Activated CD8-positive, alpha-beta memory T cell treated with anti-CD3 and anti-CD28 coated beads, Interleukin-2, amount 50 U/mL, for 4 hours (primary cell): Measurements from ENCODE around the gene NEMP1.
A peak's percentile ranks its signal among the peaks of the same experiment; 100 is the strongest.
"Not testable (repeated sequence)": the region's sequence is repeated elsewhere in the genome, so short reads cannot be mapped to it uniquely, and the experiment has no call there.

ENCODE experiments used
- DNase-seq: peaks from one replicate; pipeline ENCODE4 v3.0.0-alpha.2; 2020

The NEMP1 gene

DNA sequence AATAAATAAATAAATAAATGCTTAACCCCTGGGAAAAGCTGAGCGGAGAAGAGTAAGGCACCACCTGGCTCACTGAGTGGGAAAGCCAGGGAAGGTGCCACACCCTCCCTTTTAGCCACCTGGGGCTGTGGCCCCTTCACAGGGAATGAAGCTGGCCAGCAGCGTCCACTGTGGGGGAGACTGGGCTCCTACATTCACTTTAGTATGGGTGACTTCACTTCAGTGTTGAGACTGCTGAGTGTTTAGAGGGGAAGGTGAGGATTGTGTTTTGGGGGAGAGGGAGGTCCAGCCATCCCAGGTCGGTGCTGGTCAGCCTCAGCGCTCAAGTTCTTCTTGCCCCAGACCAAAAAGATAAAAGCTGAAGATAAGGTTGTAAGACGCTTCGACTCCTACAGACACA is 11.9 kb upstream of the NEMP1 start:
- no peak for DNase-seq

DNA sequence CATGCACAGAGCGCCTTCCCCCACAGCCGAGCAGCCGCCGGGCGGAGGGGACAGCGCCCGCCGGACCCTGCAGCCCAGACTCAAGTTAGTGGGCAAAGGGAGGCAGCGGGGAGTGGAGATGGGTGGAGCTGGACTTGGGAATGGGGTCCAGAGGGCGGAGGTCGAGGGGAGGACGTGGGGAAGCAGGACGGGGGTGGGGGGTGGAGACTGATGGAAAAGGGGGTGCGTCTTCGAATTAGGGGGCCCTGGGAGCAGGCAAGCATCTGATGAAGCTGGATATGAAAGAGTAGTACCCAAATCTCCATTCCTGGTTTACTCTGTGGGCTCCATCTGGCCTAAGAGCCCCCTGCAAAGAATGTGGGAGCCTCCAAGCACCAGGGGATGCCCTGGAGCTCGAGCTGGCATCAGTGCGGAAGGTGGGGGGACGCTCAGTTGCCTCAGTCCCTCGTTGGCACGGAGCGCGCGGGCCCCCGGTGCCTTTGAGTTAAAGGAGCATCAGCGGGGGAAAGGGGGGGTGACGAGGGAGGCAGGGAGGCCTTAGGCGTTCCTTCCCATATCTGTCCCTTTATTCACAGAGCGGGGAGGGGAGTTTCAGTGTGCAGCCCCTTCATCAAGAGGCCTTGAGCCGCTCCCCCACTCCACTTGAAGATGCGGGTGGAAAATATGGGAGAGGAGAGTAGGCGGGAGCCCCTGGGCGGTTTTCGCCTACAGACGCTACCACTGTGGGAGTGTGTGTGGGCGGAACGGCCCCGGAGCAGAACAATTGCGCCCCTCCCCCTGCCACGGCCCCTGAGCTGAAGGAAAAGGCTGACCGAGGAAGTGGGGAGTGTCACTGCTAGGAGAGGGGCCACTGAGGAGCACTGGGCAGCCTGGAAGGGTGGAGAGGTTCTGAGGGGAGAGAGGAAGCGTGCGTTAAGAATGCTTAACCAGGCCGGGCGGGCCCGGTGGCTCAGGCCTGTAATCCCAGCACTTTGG is 11.0 kb upstream of the NEMP1 start:
- DNase-seq: peak; percentile 67

DNA sequence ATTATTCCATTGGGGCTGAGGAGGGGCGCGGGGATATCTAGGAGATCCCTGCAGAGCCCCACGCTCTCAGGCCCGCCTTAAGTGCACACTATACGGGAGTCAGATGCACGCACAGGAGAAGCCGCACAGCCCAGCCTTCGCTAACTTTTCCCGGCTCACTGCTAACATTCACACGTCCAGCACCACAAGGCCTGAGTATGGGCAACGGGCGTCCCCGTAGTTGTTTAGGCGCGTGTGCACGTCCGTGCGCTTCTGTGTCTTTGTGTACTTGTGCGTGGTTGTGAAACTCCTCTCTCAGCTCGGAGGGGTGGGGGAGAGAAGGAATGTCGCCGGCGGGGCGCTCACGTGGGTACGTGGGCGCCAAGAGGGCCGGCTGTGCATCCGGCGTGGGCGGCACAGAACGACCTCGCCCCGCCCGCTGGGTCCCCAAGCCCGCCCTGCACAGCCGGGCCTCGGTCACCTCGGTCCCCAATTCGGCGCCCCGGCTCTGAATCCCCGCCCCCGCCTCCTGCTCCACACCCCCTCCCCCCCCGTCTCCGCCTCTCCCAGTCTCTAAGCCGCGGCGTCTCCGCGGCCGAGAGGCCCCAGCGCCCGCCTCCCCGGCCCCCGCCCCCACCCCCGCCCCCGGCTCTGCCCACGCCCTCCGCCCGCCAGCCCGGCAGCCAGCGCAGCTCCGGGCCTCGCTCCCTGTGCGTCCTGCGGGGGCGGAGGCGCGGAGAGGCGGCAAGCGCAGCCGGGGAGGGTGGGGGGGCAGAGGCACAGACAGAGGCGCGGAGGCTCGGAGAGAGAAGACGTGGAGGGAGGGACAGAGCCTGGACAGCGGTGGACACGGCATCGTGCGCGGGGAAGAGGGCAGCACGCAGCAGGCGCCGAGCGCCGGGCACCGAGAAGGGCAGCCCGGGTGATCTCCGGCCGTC is 10.0 kb upstream of the NEMP1 start, which contains the start of gene NAB2:
TSS of gene NAB2 (plus strand) at position 761 of the 917 bp plus-strand sequence. CDS start 158 bp downstream, outside the sequence.
- DNase-seq: peak; percentile 92

DNA sequence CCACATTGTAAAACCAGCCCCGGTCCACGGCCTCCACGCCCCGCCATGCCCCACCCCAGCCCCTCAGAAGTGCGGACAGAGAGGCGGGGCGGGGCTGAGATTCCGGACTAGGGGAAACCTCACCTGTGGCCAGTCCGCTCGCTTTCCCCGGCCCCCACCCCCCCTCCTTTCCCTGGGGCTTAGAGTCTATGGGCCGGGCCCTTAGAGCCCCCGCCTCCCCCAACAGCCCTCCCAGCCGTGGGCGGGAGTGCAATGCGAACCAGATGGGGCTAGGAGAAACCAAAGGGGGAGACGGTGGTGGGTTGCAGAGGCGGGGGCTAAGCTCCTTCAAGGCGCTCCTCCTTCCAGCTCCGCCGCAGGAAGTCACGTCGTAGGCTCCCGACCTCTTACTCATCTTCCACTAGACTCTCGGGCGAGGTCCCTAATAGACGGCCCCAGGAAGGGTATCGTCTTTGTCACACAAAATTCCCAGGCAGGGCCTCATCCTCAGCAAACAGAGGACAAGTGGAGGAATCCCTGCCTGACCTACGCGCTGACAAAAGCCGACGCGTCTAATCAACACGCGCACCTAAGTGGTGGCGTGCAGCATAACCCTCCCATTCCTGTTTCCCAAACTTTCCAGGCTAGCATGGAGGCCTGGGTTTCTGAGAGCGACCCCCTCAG is 9.2 kb upstream of the NEMP1 start:
- DNase-seq: peak; percentile 89

DNA sequence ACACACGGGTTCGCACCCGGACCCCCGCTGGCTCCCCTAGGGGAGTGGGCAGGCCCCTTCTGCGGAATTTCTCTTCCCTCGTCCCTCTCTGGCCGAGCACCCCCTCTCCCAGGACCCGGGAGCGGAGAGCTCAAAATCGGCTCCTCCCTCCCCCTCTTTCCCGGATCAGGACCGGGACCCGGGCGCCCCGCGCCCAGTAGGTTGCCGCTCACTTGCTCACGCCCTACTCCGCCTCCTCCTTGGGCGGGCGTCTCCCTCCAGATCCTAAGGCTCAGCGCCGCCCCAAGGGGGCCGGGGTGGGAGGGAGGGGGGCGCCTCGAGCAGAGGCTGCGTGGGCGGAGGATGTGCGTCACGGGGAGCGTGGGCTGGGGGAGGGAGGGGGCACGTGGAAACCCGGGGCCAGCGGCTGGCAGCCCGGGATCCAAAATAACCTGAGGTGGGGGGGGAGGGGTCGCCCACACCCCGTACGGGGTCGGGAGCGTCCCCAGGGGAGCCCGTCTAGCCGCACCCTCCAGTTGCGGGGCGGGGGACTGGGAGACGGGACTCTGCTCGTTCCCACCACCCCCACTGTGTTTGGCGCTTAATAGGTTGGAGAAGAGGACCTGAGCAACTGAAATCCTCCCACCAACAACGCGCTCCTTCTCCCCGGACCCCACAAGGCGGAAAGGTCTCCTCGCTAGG is 8.6 kb upstream of the NEMP1 start:
- DNase-seq: peak; percentile 98

DNA sequence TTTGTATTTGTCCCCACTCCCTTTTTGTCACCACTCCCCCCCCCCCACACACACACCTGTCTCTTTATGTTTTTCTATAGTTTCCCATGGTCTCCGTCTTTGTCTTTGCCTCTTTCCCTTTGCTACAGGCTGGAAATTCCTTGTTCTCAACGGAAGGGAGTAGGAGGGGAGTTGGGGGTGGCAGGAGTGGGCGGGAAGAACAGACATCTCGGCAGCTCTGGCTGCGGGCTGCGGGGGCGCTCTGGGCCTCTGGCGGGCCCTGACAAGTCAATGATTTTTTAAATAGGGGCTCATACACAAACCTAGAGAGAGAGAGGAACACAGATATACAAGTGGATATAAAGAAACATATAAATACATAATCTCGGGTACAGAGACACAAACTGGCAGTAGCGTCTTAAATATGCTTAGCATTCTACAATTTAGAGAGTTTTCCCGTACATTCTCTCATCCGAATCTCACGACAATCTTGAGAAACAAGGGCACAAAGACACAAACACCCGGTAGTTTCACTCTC is 8.0 kb upstream of the NEMP1 start:
- peak; percentile 74 for DNase-seq

DNA sequence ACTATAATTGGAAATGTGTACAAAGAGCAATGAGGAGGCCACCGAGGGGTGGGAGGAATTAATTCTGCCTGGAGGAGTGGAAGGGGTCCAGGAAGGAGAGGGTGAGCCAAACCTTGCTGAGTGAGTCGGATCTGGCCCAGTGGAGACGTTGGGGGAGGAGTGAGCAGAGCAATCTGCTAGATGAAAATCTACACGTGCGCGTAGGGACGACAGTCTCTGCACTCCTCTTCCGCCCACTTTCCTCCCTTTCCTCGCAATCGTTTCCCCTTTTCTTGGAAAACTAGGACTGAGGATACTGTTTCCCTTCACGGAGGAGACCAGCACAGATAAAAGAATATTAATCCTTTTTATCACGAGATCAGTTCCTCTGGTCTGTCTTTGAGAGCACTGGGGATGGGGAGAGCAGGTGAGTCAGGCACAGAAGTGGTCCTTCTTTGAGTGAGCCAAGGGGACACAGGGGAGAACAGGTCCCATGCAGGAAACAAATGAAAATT is 7.5 kb upstream of the NEMP1 start:
- DNase-seq: no peak

DNA sequence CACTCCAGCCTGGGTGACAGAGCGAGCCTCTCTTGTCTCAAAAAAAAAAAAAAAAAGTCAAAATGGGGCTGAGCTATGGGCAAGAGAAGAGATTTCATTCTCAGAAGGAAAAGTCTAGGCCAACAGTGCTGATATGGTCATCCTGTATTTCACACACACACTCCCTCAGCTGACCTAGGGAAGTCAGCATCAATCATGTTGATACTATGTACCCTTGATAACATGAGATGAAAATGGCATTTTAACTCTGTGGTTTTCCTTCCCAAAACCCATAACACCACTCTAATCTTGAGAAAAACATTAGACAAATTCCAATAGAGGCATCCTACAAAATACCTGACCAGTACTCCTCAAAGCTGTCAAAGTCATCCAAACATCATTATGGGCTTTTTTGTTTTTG is 2.3 kb upstream of the NEMP1 start:
- DNase-seq: no peak

DNA sequence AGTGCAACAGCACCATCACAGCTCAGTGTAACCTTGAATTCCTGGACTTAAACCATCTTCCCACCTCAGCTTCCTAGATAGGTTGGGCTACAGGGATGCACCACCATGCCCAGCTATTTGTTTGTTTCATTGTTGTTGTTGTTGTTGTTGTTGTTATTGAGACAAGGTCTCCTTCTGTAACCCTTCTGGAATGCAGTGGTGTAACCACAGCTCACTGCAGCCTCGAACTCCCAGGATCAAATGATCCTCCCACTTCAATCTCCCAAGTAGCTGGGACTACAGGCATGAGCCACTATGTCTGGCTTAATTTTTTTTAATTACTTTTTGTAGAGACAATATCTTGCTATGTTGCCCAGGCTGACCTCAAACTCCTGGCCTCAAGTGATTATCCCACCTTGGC is 1.2 kb upstream of the NEMP1 start:
- DNase-seq: no peak

DNA sequence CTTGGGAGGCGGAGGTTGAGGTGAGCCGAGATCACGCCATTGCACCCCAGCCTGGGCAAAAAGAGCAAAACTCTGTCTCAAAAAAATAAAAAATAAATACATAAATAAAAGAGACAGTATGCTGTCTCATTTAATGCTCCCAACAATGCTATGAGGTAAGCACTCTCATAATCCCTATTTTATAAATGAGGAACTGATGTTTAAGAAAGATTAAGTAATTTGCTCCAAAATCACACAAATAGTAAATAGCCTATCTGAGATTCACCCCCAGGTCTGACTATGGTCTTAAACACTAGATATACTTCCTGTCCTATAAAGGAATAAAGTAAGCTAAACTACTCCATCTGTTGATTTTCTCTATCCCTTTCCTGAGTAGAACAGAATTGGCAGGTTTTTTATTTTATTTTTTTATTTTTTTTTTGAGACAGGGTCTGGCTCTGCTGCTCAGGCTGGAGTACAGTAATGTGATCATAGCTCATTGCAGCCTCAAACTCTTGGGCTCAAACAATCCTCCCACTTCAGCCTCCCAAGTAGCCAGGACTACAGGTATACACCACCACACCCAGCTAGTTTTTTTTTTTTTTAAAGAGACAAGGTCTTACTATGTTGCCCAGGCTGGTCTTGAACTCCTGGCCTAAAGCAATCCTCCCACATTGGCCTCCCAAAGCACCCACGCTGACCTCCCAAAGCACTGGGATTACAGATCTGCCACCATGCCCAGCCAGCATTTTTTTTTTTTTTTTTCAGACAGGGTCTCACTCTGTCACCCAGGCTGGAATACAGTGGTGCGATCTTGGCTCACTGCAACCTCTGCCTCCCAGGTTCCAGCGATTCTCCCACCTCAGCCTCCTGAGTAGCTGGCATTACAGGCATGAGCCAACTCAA is 4.8 kb downstream of the NEMP1 start:
- DNase-seq: not testable (repeated sequence)

DNA sequence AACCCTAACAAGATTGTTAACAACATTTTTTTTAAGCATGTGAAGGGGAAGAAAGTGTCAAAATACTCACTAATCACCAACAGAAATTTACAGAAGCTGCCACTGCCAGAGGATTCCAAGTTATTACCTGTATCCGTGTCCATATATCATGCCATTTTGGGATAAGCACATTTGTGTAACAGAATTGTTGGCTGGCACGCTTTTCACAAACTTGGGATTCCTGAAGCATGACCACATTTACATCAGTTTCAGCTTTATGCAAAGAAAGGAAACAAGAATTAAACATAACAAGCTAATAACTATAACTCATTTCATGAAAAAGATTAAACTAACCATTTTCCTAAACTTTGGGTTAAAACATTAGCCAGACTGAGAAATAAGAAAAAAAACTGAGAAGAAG is 5.9 kb downstream of the NEMP1 start:
- no peak for DNase-seq

DNA sequence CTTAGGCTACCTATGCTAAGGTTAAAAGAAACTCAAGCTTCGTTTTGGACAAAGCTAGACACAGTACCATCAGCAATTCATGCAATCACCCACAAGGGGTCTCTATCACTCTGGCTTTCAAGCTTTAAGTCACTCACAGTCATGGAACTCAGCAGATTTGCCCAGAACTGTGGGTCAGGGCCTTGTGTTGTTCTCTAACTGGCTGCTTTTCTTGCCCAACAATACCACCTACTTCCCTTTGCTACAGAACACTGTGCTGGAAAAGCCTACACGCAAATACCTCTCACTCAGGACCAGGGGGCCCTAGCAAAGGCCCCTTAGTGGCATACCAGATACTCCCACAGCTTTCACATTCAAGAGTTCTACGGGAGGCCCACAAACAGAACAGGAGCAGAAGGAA is 9.1 kb downstream of the NEMP1 start:
- DNase-seq: peak; percentile 45

DNA sequence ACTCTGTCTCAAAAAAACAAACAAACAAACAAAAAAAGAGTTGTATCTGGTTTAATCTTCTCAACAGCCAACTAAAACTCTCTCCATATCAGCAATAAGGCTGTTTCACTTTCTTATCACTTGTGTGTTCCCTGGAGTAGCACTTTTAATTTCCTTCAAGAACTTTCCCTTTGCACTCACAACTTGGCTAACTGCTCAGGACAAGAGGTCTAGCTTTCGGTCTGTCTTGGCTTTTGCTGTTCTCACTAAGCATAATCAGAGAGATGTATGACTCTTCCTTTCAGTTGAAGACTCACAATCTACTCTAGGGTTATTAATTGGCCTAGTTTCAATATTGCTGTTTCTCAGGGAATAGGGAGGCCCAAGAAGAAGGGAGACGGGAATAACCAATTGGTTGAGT is 12.3 kb downstream of the NEMP1 start:
- DNase-seq: no peak

DNA sequence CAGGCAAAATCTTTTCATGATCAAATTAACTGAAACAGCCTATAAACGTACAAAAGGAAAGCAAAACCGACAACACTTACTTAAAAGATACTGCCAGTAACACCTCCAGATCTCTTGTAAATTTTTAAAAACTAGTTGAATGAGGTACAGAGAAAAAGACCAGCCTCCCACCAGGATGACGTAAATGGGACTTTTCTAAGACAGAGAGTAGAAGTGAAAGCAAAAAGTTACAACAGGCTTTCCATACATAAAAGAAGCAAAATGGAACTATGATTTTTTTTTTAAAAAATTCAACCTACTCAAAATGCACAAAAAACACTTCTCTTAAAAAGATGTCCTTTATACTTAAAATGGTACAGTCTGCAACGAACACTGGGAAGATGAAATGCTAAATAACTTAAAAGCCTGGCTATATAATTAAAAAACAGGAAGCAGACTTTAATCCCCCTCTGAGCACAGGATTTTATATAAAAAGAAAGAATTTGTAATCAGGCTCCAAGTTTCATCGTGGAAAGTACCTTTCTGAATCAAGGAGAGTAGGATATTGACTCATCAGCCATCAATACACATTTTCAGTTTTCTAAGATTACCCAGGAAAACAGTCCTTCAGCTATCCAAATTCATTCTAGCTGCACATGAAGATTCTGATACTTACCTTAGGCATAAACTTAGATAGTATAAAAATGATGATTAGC is 14.5 kb downstream of the NEMP1 start:
- peak; percentile 50 for DNase-seq

DNA sequence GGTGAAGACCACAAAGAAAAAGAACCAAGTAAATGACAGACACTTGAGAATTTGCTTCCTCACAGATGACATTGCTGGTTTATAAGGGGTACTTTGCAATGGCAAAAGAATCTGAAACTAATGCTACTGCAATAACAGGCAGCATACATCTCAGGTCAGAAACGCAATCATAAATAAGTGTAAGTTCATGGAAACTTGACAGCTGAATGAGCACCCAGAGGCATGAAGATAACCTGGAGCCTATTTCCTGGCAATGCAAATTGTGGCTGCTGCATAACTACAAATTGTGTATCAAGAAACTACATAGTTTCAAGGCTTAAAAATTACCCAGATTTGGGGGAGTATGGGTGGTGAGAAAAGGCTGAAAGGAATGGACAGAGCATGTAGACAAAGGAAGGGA is 20.1 kb downstream of the NEMP1 start:
- no peak for DNase-seq

DNA sequence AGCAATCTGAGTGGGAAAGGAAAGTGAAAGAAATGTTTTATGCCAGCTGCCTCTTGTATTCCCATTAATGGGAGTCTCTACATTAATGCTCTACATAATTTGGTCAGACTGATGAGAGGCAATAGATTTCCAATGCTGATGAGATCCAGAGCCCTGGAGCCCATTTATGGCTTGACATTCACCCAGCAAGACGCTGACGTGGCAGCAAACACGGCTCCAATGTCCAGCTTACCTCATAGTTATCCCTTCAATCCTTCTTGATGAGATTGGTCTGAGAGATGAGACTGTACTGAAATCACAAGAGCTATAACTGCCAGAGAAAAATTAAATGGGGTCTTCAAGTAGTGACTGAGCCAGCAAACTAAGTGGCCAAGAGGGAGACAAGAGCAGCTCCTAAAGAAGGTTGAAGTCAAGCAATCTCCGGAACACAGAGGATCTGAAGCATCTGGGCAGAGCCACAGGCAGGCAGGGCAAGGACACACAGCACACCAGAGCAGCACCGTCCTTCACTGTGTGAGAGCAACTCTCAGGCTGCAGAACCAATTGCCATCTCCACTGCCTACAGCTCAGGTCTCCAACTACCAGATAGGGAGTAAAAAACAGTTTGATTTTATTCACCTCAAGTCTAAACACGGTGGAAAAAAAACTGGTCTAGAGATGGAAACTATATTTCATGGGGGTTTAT is 21.4 kb downstream of the NEMP1 start:
- no peak for DNase-seq

DNA sequence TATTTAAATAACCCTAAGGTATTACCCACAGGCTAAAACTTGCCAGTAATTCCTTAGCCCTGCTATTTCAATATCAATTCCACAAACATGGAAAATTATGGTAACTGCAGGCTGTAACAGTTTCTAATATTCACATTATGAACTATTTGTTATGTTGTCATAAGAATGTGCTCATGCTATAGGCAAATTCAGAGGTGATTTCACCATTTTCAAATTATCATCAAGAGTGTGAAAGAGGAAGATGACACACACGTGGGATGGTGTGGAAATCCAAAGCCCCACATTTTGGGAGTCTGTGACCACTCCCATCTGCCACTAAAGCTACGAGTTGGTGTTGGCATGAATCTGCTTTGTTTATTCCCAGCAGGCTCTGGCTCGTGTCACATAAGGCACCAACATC is 22.8 kb downstream of the NEMP1 start:
- DNase-seq: no peak

DNA sequence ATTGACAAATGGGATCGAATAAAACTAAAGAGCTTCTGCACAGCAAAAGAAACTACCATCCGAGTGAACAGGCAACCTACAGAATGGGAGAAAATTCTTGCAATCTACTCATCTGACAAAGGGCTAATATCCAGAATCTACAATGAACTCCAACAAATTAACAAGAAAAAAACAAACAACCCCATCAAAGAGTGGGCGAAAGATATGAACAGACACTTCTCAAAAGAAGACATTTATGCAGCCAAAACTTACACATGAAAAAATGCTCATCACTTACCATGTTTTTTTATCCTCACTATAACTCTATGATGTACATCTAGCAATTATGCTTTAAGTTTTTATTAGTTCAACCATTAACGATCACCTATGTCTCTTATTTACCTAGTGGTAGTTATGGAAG is 24.7 kb downstream of the NEMP1 start:
- not testable (repeated sequence) for DNase-seq

DNA sequence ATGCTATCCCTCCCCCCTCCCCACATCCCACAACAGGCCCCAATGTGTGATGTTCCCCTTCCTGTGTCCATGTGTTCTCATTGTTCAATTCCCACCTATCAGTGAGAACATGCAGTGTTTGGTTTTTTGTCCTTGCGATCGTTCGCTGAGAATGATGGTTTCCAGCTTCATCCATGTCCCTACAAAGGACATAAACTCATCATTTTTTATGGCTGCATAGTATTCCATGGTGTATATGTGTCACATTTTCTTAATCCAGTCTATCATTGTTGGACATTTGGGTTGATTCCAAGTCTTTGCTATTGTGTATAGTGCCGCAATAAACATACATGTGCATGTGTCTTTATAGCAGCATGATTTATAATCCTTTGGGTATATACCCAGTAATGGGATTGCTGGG is 25.4 kb downstream of the NEMP1 start:
- not testable (repeated sequence) for DNase-seq

DNA sequence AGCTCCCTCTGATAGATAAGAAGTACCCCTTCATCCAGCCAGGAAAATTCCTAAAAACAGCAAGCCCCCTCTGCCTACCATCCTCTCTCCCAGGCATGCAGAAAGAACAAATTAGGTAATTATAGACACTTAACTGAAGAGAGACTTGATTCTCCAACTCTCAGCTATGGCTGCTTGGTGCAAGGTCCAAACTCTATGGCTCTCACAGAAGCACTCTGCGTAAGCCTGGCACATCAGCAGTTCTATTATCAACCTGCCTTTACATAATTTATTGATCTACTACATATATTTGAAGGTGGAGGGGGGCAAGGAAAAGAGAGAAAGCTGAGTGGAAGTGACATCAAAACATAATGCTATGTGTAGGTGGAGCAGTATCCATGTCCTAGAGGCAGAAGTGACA is 27.6 kb downstream of the NEMP1 start:
- DNase-seq: no peak
